Endothelial cell of umbilical vein (primary cell): ENCODE data around the gene SDHAF2. TPM values are rescaled to one million over a fixed set of nuclear protein-coding genes. Genes with fewer than 3 reads are reported as not detected.

Source experiments
- BruUV-seq: library from RNA; stranded (reverse); fragments of 400-500 nt; replicated peaks from 2 replicates; lab custom pipeline; 2021; lab: Mats Ljungman, UMichigan
- CTCF ChIA-PET: fragments of 300-600, 350-600 bp; sonication (Branson Sonifier 250); formaldehyde crosslinking; loops from one replicate; lab custom pipeline; 2021; ENCODE audit warnings: antibody characterized with exemption, inconsistent platforms; lab: Charles Lee
- POLR2A ChIA-PET: fragments of 300-600, 350-600 bp; sonication (Branson Sonifier 250); formaldehyde crosslinking; loops from one replicate; lab custom pipeline; 2021; ENCODE audit warnings: antibody characterized with exemption, inconsistent platforms; lab: Charles Lee
- DNase-seq: peaks from one replicate; pipeline ENCODE4 v3.0.0-alpha.2; 2011; ENCODE audit warnings: low read depth, low spot score
- FAIRE-seq: peaks from 2 replicates; lab custom pipeline; 2011; peaks lifted over from hg19 to GRCh38; lab: Jason Lieb, UNC
- H2AFZ ChIP-seq: 2 replicates; pipeline ENCODE4 v1.6.0; 2012; ENCODE audit warnings: low read depth, low read length, control low read depth, inconsistent platforms
- H3K27ac ChIP-seq: 2 replicates; pipeline ENCODE4 v1.5.1; 2011; ENCODE audit warnings: low read depth, mild to moderate bottlenecking, control low read depth, low read length, moderate library complexity; ENCODE audit not compliant: insufficient read depth
- H3K27me3 ChIP-seq, 2 experiments: 2 replicates each; pipeline versions ENCODE4 v1.6.0 to v1.6.1; 2011; ENCODE audit warnings: low read length in 2 of 2, mixed read lengths in 1 of 2; ENCODE audit not compliant: control insufficient read depth in 2 of 2, insufficient read depth in 2 of 2
- H3K36me3 ChIP-seq, 2 experiments: 2 replicates in 1 of 2; 3 replicates in 1 of 2; pipeline ENCODE4 v1.5.1; 2011; ENCODE audit warnings: low read length in 2 of 2, mild to moderate bottlenecking in 1 of 2, moderate library complexity in 1 of 2; ENCODE audit not compliant: control insufficient read depth in 2 of 2, insufficient read depth in 2 of 2; ENCODE audit errors: extremely low read depth in 1 of 2
- H3K4me1 ChIP-seq: 3 replicates; pipeline ENCODE4 v1.5.1; 2011; ENCODE audit warnings: mild to moderate bottlenecking, low read length; ENCODE audit not compliant: control insufficient read depth, insufficient read depth; ENCODE audit errors: extremely low read depth
- H3K4me2 ChIP-seq: 2 replicates; pipeline ENCODE4 v1.6.1; 2011; ENCODE audit warnings: low read length, control low read depth, mixed read lengths; ENCODE audit not compliant: insufficient read depth
- H3K4me3 ChIP-seq, 3 experiments: fragments of 200-600 bp in 1 of 3; sonication (generic), shearing (Covaris generic) in 1 of 3; replicated peaks in 1 of 3; 2 replicates each; pipeline ENCODE4 v1.5.1; 2011 to 2016; ENCODE audit warnings: control low read depth in 3 of 3, low read length in 3 of 3, mild to moderate bottlenecking in 2 of 3, inconsistent platforms in 1 of 3, low read depth in 1 of 3, moderate library complexity in 1 of 3; ENCODE audit not compliant: insufficient read depth in 1 of 3
- H3K79me2 ChIP-seq: 2 replicates; pipeline ENCODE4 v1.6.0; 2012; ENCODE audit warnings: low read length, inconsistent platforms; ENCODE audit not compliant: control insufficient read depth, insufficient read depth
- H3K9ac ChIP-seq: replicated peaks from 2 replicates; pipeline ENCODE3; 2011; ENCODE audit warnings: low read length, control low read depth; ENCODE audit not compliant: insufficient read depth; ENCODE audit errors: extremely low read depth
- H3K9me1 ChIP-seq: replicated peaks from 3 replicates; pipeline ENCODE4 v1.6.0; 2011; ENCODE audit warnings: mild to moderate bottlenecking, low read length; ENCODE audit not compliant: control insufficient read depth, insufficient read depth; ENCODE audit errors: extremely low read depth
- H3K9me3 ChIP-seq: replicated peaks from 2 replicates; pipeline ENCODE4 v1.5.1; 2012; ENCODE audit warnings: low read length, inconsistent platforms; ENCODE audit not compliant: control insufficient read depth, insufficient read depth
- H4K20me1 ChIP-seq: replicated peaks from 2 replicates; pipeline ENCODE3; 2011; ENCODE audit warnings: mild to moderate bottlenecking, low read length; ENCODE audit not compliant: control insufficient read depth, insufficient read depth; ENCODE audit errors: extremely low read depth
- CTCF ChIP-seq, 2 donors: IDR thresholded peaks; 1 replicate in 1 of 2; 2 replicates in 1 of 2; pipeline ENCODE4 v1.5.1; 2011; ENCODE audit warnings: low read length in 2 of 2, mild to moderate bottlenecking in 2 of 2, moderate library complexity in 2 of 2, control low read depth in 1 of 2, inconsistent platforms in 1 of 2, low read depth in 1 of 2; ENCODE audit not compliant: insufficient read depth in 1 of 2; ENCODE audit errors: extremely low read depth in 1 of 2
- EZH2 ChIP-seq: IDR thresholded peaks from 2 replicates; pipeline ENCODE4 v1.6.1; 2012; ENCODE audit warnings: borderline replicate concordance, low read depth, mild to moderate bottlenecking, moderate library complexity, low read length, inconsistent platforms; ENCODE audit not compliant: severe bottlenecking
- FOS ChIP-seq: IDR thresholded peaks from 2 replicates; pipeline ENCODE4 v1.6.1; 2011; ENCODE audit warnings: mild to moderate bottlenecking, low read length, moderate library complexity, borderline replicate concordance; ENCODE audit not compliant: insufficient read depth
- JUN ChIP-seq: IDR thresholded peaks from 2 replicates; pipeline ENCODE4 v1.6.1; 2011; ENCODE audit warnings: borderline replicate concordance, low read depth; ENCODE audit not compliant: insufficient read length, insufficient read depth
- MAX ChIP-seq: IDR thresholded peaks from 2 replicates; pipeline ENCODE4 v1.6.1; 2011; ENCODE audit not compliant: insufficient read depth, insufficient read length
- MYC ChIP-seq: IDR thresholded peaks from one replicate; pipeline ENCODE4 v1.6.1; 2011; ENCODE audit warnings: mild to moderate bottlenecking, low read depth, low read length
- POLR2A ChIP-seq: IDR thresholded peaks from 2 replicates; pipeline ENCODE4 v1.6.1; 2012; ENCODE audit warnings: low read depth, mild to moderate bottlenecking, control low read depth, low read length
- POLR2AphosphoS5 ChIP-seq: IDR thresholded peaks from 2 replicates; pipeline ENCODE4 v1.6.1; 2012; ENCODE audit warnings: low read depth, mild to moderate bottlenecking, control low read depth, low read length, moderate library complexity; ENCODE audit not compliant: insufficient read depth
- dilution Hi-C: fragments of 300-500 bp; cut with MboI; formaldehyde crosslinking; loops from one replicate; pipeline ENCODE4 v1.15.0; 2019; ENCODE audit warnings: low sequenced_read_pairs; ENCODE audit not compliant: extremely low pct_ligation_motif_present
- intact Hi-C: fragments of 100-400 bp; cut with micrococcal nuclease; formaldehyde crosslinking; loops from one replicate; pipeline ENCODE4 v1.10.0; 2022
- polyA plus RNA-seq, 4 experiments: library from polyadenylated mRNA; depleted of rRNA in 3 of 4; stranded (reverse) in 3 of 4; unstranded in 1 of 4; fragments of >200 nt; gene quantifications; 2 replicates each; pipeline versions ENCODE4 v1.2.1 to v1.2.3, GENCODE V29; 2011 to 2012; ENCODE audit warnings: missing spikeins in 1 of 4
- total RNA-seq: library from RNA; stranded (reverse); gene quantifications from 2 replicates; pipeline ENCODE4 v1.2.3, GENCODE V29; 2021

The SDHAF2 gene
- total and polyA plus RNA-seq, 2 donors (not counting 3 experiments of a cell fraction or from before 2014, with no cell fraction given), result 44.5 to 128 TPM

GRCh38 chr11:61481806-61482205, 51.9 kb downstream of the SDHAF2 start:
- Histone ChIP-seq H3K9ac (no peak overlapping the region), H3K36me3 (no peaks in the 10 kb centered on the region), H3K27me3 (no peaks in the 10 kb centered on the region), H3K9me3 (no peaks in the 10 kb centered on the region), H3K4me1 (no peaks in the 10 kb centered on the region), H3K9me1 (no peaks in the 10 kb centered on the region), H3K4me3 (no peak overlapping the region), H3K27ac (no peak overlapping the region), H2AFZ (no peak overlapping the region), H3K4me2 (no peak overlapping the region), H4K20me1 (no peaks in the 10 kb centered on the region), H3K79me2 (no peaks in the 10 kb centered on the region)
- no peak for DNase-seq
- BruUV-seq, result no TSS peak
- CTCF ChIA-PET, result interaction anchor here (0.9 to 11.5 kb wide), 27 partner anchors 9 to 252 kb away, joined by 3 to 221 read pairs (median 4); partner anchors contain the start of gene LRRC10B
- intact Hi-C loops, result no loop called here
- POLR2A ChIA-PET, result no interaction called here
- dilution Hi-C loops, result no loop called here
- no peak for TF ChIP-seq EZH2
- no peak for TF ChIP-seq CTCF (IDR thresholded peaks at IDR 0.05; ENCODE audit: extremely low read depth in 1 of 2, insufficient read depth in 1 of 2, low read depth in 1 of 2, low read length in 2 of 2)
- TF ChIP-seq POLR2A, result no peak
- TF ChIP-seq MAX, result no peak
- no peak for TF ChIP-seq JUN
- TF ChIP-seq FOS, result no peak
- no peak for TF ChIP-seq POLR2AphosphoS5
- no peak for TF ChIP-seq MYC
- FAIRE-seq, result no peak
